Skeletal muscle tissue (tissue), 4 donors: Measurements from ENCODE around the gene ATP1A2. TPM values are rescaled to one million over a fixed set of nuclear protein-coding genes. Genes with fewer than 3 reads are reported as not detected.

Source experiments
- H3K27ac ChIP-seq: one replicate; pipeline ENCODE4 v1.7.0; 2013; ENCODE audit warnings: mild to moderate bottlenecking, low read depth, low read length, inconsistent platforms
- H3K27me3 ChIP-seq, 3 donors: one replicate each; pipeline ENCODE4 v1.7.0; 2013; ENCODE audit warnings: low read length in 3 of 3; ENCODE audit not compliant: control insufficient read depth in 3 of 3, insufficient read depth in 3 of 3
- H3K36me3 ChIP-seq, 3 donors: one replicate each; pipeline ENCODE4 v1.7.0; 2013; ENCODE audit warnings: low read length in 3 of 3; ENCODE audit not compliant: control insufficient read depth in 3 of 3, insufficient read depth in 3 of 3
- H3K4me1 ChIP-seq, 3 donors: one replicate each; pipeline ENCODE4 v1.7.0; 2013; ENCODE audit warnings: low read length in 3 of 3, mild to moderate bottlenecking in 3 of 3; ENCODE audit not compliant: control insufficient read depth in 3 of 3, insufficient read depth in 3 of 3
- H3K4me3 ChIP-seq, 3 donors: one replicate each; pipeline ENCODE4 v1.7.0; 2013; ENCODE audit warnings: low read length in 3 of 3
- H3K9ac ChIP-seq, 3 donors: one replicate each; pipeline ENCODE4 v1.7.0; 2013; ENCODE audit warnings: low read length in 3 of 3, mild to moderate bottlenecking in 3 of 3, moderate library complexity in 2 of 3, low read depth in 1 of 3
- H3K9me3 ChIP-seq, 3 donors: one replicate each; pipeline ENCODE4 v1.7.0; 2013; ENCODE audit warnings: low read length in 3 of 3; ENCODE audit not compliant: control insufficient read depth in 3 of 3
- total RNA-seq: library from RNA; depleted of rRNA; stranded (reverse); fragments of >200 nt; gene quantifications from one replicate; pipeline ENCODE4 v1.2.3, GENCODE V29; 2014
- donor health status: Osteomylitis.

ATP1A2 gene
- total RNA-seq, 1 donor from 2014 or later: 38.1 TPM

GRCh38 chr1:160099716-160100375, 15.7 kb upstream of the ATP1A2 start:
- Histone ChIP-seq H3K4me3 (no peak overlapping the region), H3K27me3 (no peaks in the 10 kb centered on the region), H3K9me3 (no peaks in the 10 kb centered on the region), H3K36me3 (peaks cover 0 to 4% (median 0%) of the 10 kb centered on the region in 3 donors), H3K4me1 (peaks cover 46 to 71% (median 61%) of the 10 kb centered on the region in 3 donors), H3K27ac (peak overlapping the region; percentile 96), H3K9ac (peak overlapping the region in 2 of 3 donors; percentile 88 to 89)

GRCh38 chr1:160101037-160101716, 14.4 kb upstream of the ATP1A2 start:
- H3K9me3 ChIP-seq: no peaks in the 10 kb centered on the region
- H3K27me3 ChIP-seq: no peaks in the 10 kb centered on the region
- peak overlapping the region; percentile 41 to 50 (median 49) for H3K4me3 ChIP-seq
- no peaks in the 10 kb centered on the region for H3K36me3 ChIP-seq
- H3K4me1 ChIP-seq: peaks cover 46 to 64% (median 58%) of the 10 kb centered on the region in 3 donors
- peak overlapping the region; percentile 96 for H3K27ac ChIP-seq
- peak overlapping the region; percentile 65 to 86 (median 67) for H3K9ac ChIP-seq

- H3K4me1 ChIP-seq: peaks cover 41 to 56% (median 50%) of the 10 kb centered on the region in 3 donors
- no peaks in the 10 kb centered on the region for H3K9me3 ChIP-seq
- peak overlapping the region; percentile 65 to 86 (median 67) for H3K9ac ChIP-seq
- H3K36me3 ChIP-seq: no peaks in the 10 kb centered on the region
- no peaks in the 10 kb centered on the region for H3K27me3 ChIP-seq
- H3K4me3 ChIP-seq: peak overlapping the region in 2 of 3 donors; percentile 41 to 49
- peak overlapping the region; percentile 96 for H3K27ac ChIP-seq
These were observed 13.6 kb upstream of the ATP1A2 start for GRCh38 chr1:160101717-160102522.

GRCh38 chr1:160103658-160104408, 11.7 kb upstream of the ATP1A2 start:
- Histone ChIP-seq H3K27me3 (no peaks in the 10 kb centered on the region), H3K9me3 (no peaks in the 10 kb centered on the region), H3K9ac (no peak overlapping the region), H3K36me3 (no peaks in the 10 kb centered on the region), H3K4me1 (peaks cover 34 to 42% (median 38%) of the 10 kb centered on the region in 3 donors), H3K4me3 (no peak overlapping the region), H3K27ac (no peak overlapping the region)

GRCh38 chr1:160104486-160104885, 11.1 kb upstream of the ATP1A2 start:
- no peak overlapping the region for H3K27ac ChIP-seq
- no peaks in the 10 kb centered on the region for H3K27me3 ChIP-seq
- H3K9me3 ChIP-seq: no peaks in the 10 kb centered on the region
- peaks cover 34 to 43% (median 35%) of the 10 kb centered on the region in 3 donors for H3K4me1 ChIP-seq
- H3K9ac ChIP-seq: no peak overlapping the region
- no peaks in the 10 kb centered on the region for H3K36me3 ChIP-seq
- H3K4me3 ChIP-seq: no peak overlapping the region

- no peaks in the 10 kb centered on the region for H3K9me3 ChIP-seq
- peaks cover 35 to 46% (median 38%) of the 10 kb centered on the region in 3 donors for H3K4me1 ChIP-seq
- H3K9ac ChIP-seq: no peak overlapping the region
- H3K27ac ChIP-seq: no peak overlapping the region
- H3K27me3 ChIP-seq: no peaks in the 10 kb centered on the region
- H3K36me3 ChIP-seq: no peaks in the 10 kb centered on the region
- H3K4me3 ChIP-seq: no peak overlapping the region
These were observed 10.4 kb upstream of the ATP1A2 start for GRCh38 chr1:160105155-160105554.

GRCh38 chr1:160107512-160107911, 8.0 kb upstream of the ATP1A2 start:
- no peak overlapping the region for H3K9ac ChIP-seq
- no peak overlapping the region for H3K4me3 ChIP-seq
- no peak overlapping the region for H3K27ac ChIP-seq
- H3K4me1 ChIP-seq: peaks cover 22 to 37% (median 27%) of the 10 kb centered on the region in 3 donors
- H3K27me3 ChIP-seq: no peaks in the 10 kb centered on the region
- H3K9me3 ChIP-seq: no peaks in the 10 kb centered on the region
- H3K36me3 ChIP-seq: no peaks in the 10 kb centered on the region

GRCh38 chr1:160108888-160109662, 6.5 kb upstream of the ATP1A2 start:
- Histone ChIP-seq H3K36me3 (no peaks in the 10 kb centered on the region), H3K9ac (peak overlapping the region in 1 of 3 donors; percentile 57), H3K27me3 (no peaks in the 10 kb centered on the region), H3K27ac (no peak overlapping the region), H3K4me1 (peaks cover 31 to 40% (median 37%) of the 10 kb centered on the region in 3 donors), H3K9me3 (no peaks in the 10 kb centered on the region), H3K4me3 (no peak overlapping the region)

- Histone ChIP-seq H3K27me3 (no peaks in the 10 kb centered on the region), H3K4me3 (no peak overlapping the region), H3K9me3 (no peaks in the 10 kb centered on the region), H3K36me3 (no peaks in the 10 kb centered on the region), H3K4me1 (peaks cover 37 to 46% (median 43%) of the 10 kb centered on the region in 3 donors), H3K9ac (no peak overlapping the region), H3K27ac (no peak overlapping the region)
These were observed 5.9 kb upstream of the ATP1A2 start for GRCh38 chr1:160109686-160110085.
